K562 (cell line): ENCODE measurements around the gene LHB. TPM values are rescaled to one million over a fixed set of nuclear protein-coding genes. Genes with fewer than 3 reads are reported as not detected.

Experiments used
- AFF4 ChIP-seq: sonication (generic); formaldehyde crosslinking; IDR thresholded peaks from 2 replicates; pipeline ENCODE4 v1.8.0; 2023; ENCODE audit warnings: mild to moderate bottlenecking, missing genetic modification reagents
- CREB1 ChIP-seq, 2 experiments: sonication (generic) in 1 of 2; formaldehyde crosslinking in 1 of 2; IDR thresholded peaks; 2 replicates each; pipeline versions ENCODE4 v1.6.1 to v1.8.0; 2012 to 2022; ENCODE audit warnings: inconsistent platforms in 1 of 2, mild to moderate bottlenecking in 1 of 2, missing genetic modification reagents in 1 of 2, moderate library complexity in 1 of 2
- E4F1 ChIP-seq: fragments of 250-450 bp; sonication (Bioruptor Pico); IDR thresholded peaks from 2 replicates; pipeline ENCODE4 v1.5.0; 2021; ENCODE audit warnings: mild to moderate bottlenecking, borderline replicate concordance
- FOXA1 ChIP-seq: fragments of 450-650 bp; IDR thresholded peaks from 2 replicates; pipeline ENCODE4 v1.6.1; 2016; ENCODE audit warnings: mild to moderate bottlenecking, borderline replicate concordance
- GTF2B ChIP-seq: IDR thresholded peaks from 2 replicates; pipeline ENCODE4 v1.6.1; 2011; ENCODE audit not compliant: insufficient read length; ENCODE audit errors: extremely low read depth
- JUNB ChIP-seq: fragments of 450-650 bp; formaldehyde crosslinking; conservative IDR thresholded peaks from 2 replicates; pipeline ENCODE4 v1.4.0; 2020; ENCODE audit warnings: mild to moderate bottlenecking
- NCOA4 ChIP-seq: fragments of 450-650 bp; IDR thresholded peaks from 2 replicates; pipeline ENCODE4 v1.6.1; 2018; ENCODE audit warnings: mild to moderate bottlenecking; ENCODE audit not compliant: partially characterized antibody
- NFE2L1 ChIP-seq: fragments of 450-650 bp; IDR thresholded peaks from 2 replicates; pipeline ENCODE4 v1.6.1; 2016; ENCODE audit warnings: missing genetic modification characterization, low read depth, mild to moderate bottlenecking, missing compliant biosample characterization, moderate library complexity, borderline replicate concordance
- SPI1 ChIP-seq: IDR thresholded peaks from 2 replicates; pipeline ENCODE4 v1.6.1; 2011; ENCODE audit warnings: low read depth, low read length, control low read depth, borderline replicate concordance
- SREBF2 ChIP-seq: sonication (generic); formaldehyde crosslinking; IDR thresholded peaks from 2 replicates; pipeline ENCODE4 v1.4.0; 2020; ENCODE audit warnings: mild to moderate bottlenecking, missing genetic modification reagents
- TOE1 ChIP-seq, 2 experiments: fragments of 450-650 bp in 1 of 2; sonication (generic) in 1 of 2; formaldehyde crosslinking in 1 of 2; IDR thresholded peaks; 2 replicates each; pipeline versions ENCODE4 v1.7.1 to v1.8.0; 2016 to 2022; ENCODE audit warnings: borderline replicate concordance in 2 of 2, mild to moderate bottlenecking in 2 of 2, antibody characterized with exemption in 1 of 2, inconsistent platforms in 1 of 2, low read depth in 1 of 2, missing genetic modification reagents in 1 of 2, moderate library complexity in 1 of 2
- ZBTB1 ChIP-seq: sonication (generic); formaldehyde crosslinking; IDR thresholded peaks from 2 replicates; pipeline ENCODE4 v1.8.1; 2023; ENCODE audit warnings: missing genetic modification reagents, low read depth, mild to moderate bottlenecking, borderline replicate concordance
- ZBTB17 ChIP-seq: fragments of 450-650 bp; formaldehyde crosslinking; IDR thresholded peaks from 2 replicates; pipeline ENCODE4 v1.4.0; 2020; ENCODE audit warnings: mild to moderate bottlenecking
- ZBTB2 ChIP-seq: fragments of 450-650 bp; IDR thresholded peaks from 2 replicates; pipeline ENCODE4 v1.6.1; 2016; ENCODE audit warnings: antibody characterized with exemption
- ZNF311 ChIP-seq: fragments of 250-450 bp; sonication (Bioruptor Pico); IDR thresholded peaks from 2 replicates; pipeline ENCODE4 v1.4.0; 2020; ENCODE audit warnings: mild to moderate bottlenecking, moderate library complexity
- polyA plus RNA-seq, 8 experiments: library from polyadenylated mRNA; depleted of rRNA in 4 of 8; stranded (reverse) in 5 of 8; unstranded in 3 of 8; fragments of >200 nt; fragmentation: Nextera tagmentation in 2 of 8; fragmentation: Illumina TruSeq in 1 of 8; extraction: Ambion mirVana in 2 of 8; extraction: Trizol in 1 of 8; gene quantifications; 2 replicates each; pipeline versions ENCODE4 v1.2.1 to v1.2.3, GENCODE V29; 2011 to 2014; ENCODE audit warnings: inconsistent platforms in 1 of 8, missing spikeins in 1 of 8
- total RNA-seq, 7 experiments: library from RNA; depleted of rRNA in 6 of 7; stranded (reverse); fragments of >200 nt in 6 of 7; fragmentation: Illumina TruSeq in 2 of 7; extraction: Trizol in 2 of 7; gene quantifications; 2 replicates each; pipeline versions ENCODE4 v1.2.1 to v1.2.3, GENCODE V29; 2011 to 2021; ENCODE audit warnings: low replicate concordance in 1 of 7
- TF ChIP-seq, protein P1 (sequence below), 2 experiments: fragments of 450-650 bp; IDR thresholded peaks; 2 replicates each; pipeline ENCODE4 v1.6.1; 2016

Gene LHB
- total and polyA plus RNA-seq, 9 of the 15 experiments (the other 6 are each of a cell fraction or from before 2014, with no cell fraction given), result 0.54 TPM; not detected in 8

- TF ChIP-seq, protein P1, sequence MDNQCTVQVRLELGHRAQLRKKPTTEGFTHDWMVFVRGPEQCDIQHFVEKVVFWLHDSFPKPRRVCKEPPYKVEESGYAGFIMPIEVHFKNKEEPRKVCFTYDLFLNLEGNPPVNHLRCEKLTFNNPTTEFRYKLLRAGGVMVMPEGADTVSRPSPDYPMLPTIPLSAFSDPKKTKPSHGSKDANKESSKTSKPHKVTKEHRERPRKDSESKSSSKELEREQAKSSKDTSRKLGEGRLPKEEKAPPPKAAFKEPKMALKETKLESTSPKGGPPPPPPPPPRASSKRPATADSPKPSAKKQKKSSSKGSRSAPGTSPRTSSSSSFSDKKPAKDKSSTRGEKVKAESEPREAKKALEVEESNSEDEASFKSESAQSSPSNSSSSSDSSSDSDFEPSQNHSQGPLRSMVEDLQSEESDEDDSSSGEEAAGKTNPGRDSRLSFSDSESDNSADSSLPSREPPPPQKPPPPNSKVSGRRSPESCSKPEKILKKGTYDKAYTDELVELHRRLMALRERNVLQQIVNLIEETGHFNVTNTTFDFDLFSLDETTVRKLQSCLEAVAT (IDR thresholded peaks at IDR 0.05), result no peak
- TF ChIP-seq TOE1 (IDR thresholded peaks at IDR 0.05; ENCODE audit: borderline replicate concordance) (0 out of 2 replicates have a peak, but pooled peaks have one; percentile 1), TOE1 (CRISPR knock-in tag; IDR thresholded peaks at IDR 0.05; ENCODE audit: borderline replicate concordance, low read depth) (no peak), NFE2L1 (tag) (no peak), GTF2B (no peak), CREB1 (IDR thresholded peaks at IDR 0.05) (no peak), CREB1 (CRISPR knock-in tag; IDR thresholded peaks at IDR 0.05) (no peak; the same call in 1 of the 2 replicates), FOXA1 (no peak), ZNF311 (CRISPR knock-in tag) (no peak), AFF4 (CRISPR knock-in tag) (peak; percentile 55; the same call in 1 of the 2 replicates), ZBTB17 (CRISPR knock-in tag) (no peak), ZBTB2 (no peak), NCOA4 (no peak), E4F1 (CRISPR knock-in tag) (no peak), ZBTB1 (CRISPR knock-in tag) (0 out of 2 replicates have a peak, but pooled peaks have one; percentile 9), JUNB (CRISPR knock-in tag) (no peak), SPI1 (no peak), SREBF2 (CRISPR knock-in tag) (no peak)
These were observed 22.9 kb downstream of the LHB start (continued) for GRCh38 chr19:48994035-48994386.
